GM21423 (cell line): Measurements from ENCODE around the gene SLC35F2.
"Not testable (repeated sequence)": the region's sequence is repeated elsewhere in the genome, so short reads cannot be mapped to it uniquely, and the experiment has no call there.

Experiments
- ATAC-seq: cut with Tn5 transposase; IDR thresholded peaks from one replicate; pipeline ENCODE4 v1.9.1; 2021; ENCODE audit warnings: mild to moderate bottlenecking, moderate library complexity; ENCODE audit not compliant: unreplicated experiment

The SLC35F2 gene

DNA sequence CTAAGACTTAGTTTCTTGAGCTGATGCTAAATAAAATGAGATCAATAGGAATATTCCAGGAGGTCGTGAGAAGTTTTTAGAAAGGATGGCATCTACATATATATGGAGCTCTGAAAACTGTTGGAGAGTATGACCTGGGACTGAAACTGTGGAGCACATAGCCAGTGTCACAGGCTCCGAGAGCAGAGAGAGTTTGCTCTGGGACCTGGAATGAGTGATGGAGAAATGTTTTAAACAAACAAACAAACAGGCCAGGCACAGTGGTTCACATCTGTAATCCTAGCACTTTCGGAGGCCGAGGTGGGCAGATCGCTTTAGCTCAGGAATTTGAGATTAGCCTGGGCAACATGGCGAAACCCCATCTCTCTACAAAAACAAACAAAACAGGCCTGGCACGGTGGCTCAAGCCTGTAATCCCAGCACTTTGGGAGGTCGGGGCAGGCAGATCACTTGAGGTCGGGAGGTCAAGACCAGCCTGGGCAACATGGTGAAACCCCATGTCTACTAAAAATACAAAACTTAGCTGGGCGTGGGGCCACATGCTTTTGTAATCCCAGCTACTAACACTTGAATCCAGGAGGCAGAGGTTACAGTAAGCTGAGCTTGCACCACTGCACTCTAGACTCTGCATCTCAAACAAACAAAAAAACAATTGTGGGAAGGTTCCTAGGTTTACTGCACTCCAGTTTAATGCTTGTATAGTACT, 67.1 kb downstream of the SLC35F2 start:
- no peak for ATAC-seq

GRCh38 chr11:107789767-107790166, 68.8 kb downstream of the SLC35F2 start:
- ATAC-seq: no peak

DNA sequence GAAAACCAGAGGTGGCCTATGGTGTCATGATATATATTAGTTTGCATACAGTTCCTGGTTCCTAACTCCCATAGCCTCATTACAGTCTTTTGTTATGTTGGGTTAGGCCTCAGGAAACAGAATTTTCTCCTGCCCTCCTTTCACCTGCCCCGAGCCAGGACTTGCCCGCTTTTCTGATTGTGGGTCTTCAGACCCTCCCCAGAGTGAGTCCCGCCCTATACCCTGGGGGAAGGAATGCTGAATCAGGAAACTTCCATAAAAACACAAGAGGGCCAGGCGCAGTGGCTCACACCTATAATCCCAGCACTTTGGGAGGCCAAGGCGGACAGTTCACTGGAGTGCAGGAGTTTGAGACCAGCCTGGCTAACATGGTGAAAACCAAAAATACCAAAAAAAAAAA, 70.9 kb downstream of the SLC35F2 start:
- ATAC-seq: no peak

- no peak for ATAC-seq
These were observed 73.2 kb downstream of the SLC35F2 start for GRCh38 chr11:107785401-107785800.

DNA sequence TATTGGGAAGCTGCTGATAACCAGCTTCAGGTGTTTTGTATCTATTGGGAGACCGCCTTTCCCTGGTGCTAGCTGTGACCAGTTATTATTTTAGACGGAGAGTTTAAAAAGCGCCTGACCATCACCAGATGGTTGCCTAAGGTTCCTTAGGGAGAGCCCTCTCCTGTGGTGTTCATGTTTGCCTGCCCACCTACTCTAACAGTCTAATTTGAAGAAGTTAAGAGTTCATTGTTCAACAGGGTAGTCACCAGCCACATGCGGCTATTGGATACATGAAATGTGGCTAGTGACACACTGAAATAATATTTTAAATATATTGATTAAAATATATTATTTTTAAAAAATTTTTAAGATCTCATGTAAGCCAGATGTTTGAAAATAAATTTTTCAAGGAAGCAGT, 75.5 kb downstream of the SLC35F2 start:
- ATAC-seq: no peak

DNA sequence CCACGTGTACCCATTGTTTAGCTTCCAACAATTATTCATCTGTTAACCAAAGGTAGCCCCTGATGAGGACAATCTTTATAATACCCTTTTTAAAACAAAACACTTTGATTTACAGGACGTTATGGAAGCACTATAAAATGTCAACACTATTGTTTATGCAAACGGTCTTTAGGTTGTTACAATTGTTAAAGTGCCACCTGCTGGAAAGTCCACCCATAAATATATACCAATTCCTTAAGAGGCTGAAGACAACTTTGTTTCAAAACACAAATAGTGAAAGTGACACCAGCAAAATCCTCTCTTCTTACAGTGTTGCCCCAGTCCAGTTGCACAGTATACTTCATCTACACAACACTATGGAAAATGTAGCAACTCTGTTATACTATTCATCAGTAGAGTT, 77.8 kb downstream of the SLC35F2 start:
- ATAC-seq: no peak

GRCh38 chr11:107780136-107780535, 78.5 kb downstream of the SLC35F2 start:
- ATAC-seq: no peak

DNA sequence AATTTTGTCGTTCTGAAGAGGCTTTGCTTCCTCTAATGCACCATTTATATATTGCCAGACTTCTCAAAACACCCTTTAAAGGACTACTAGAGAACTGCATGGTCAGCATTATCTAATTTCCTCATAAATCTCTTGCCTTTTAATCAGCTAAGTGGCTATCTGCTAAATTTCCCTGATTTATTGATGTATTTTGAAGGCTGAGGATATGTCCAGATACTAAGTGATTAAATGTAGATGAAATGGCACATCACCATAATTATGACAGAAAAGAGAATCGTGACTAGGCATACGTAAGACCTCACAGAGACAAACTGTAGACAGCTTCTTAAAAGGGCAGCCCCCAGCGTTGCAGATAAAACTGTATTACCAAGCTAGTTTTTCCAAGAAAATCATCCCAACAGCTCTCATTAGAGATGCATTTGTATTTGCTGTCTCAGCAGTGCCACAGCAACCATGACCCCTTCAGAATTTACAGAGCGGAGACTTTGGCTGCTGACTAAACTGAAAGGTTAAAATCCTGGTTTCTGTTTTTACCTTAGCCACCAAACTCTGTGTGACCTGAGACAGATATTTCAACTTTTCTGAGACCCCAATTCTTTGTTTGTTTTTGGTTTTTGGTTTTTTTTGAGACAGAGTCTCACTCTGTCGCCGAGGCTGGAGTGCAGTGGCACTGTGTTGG, 79.6 kb downstream of the SLC35F2 start:
- ATAC-seq: no peak

GRCh38 chr11:107777110-107777509, 81.5 kb downstream of the SLC35F2 start:
- ATAC-seq: peak; percentile 48

- ATAC-seq: no peak
These were observed 82.5 kb downstream of the SLC35F2 start for GRCh38 chr11:107776062-107776461.

- no peak for ATAC-seq
These were observed 88.0 kb downstream of the SLC35F2 start for GRCh38 chr11:107770551-107770951.

- ATAC-seq: no peak
These were observed 89.4 kb downstream of the SLC35F2 start for GRCh38 chr11:107769189-107769588.

DNA sequence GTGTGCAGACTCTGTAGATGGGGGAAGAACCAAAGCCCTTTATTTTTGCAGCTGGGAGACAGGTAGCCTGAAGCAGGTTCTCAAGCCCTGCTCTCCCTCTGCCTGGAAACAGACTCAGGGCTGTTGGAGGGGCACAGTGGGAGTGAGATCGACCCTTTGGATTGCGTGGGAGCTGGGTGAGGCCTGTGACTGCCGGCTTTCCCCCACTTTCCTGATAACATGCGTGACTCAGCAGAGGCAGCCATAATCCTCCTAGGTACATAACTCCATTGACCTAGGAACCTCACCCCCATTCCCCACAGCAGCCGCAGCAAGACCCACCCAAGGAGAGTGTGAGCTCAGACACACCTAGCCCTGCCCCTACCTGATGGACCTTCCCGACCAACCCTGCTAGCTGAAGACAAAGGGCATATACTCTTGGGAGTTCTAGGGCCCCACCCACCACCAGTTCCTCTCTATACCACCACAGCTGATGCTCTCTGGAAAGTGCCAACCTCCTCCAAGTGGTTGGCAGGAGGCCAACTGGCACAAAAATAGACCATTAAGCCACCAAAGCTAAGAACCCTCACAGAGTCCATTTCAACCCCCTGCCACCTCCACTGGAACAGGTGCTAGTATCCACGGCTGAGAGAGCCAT, 99.8 kb downstream of the SLC35F2 start:
- not testable (repeated sequence) for ATAC-seq

- ATAC-seq: no peak
These were observed 100.9 kb downstream of the SLC35F2 start for GRCh38 chr11:107757661-107758060.

DNA sequence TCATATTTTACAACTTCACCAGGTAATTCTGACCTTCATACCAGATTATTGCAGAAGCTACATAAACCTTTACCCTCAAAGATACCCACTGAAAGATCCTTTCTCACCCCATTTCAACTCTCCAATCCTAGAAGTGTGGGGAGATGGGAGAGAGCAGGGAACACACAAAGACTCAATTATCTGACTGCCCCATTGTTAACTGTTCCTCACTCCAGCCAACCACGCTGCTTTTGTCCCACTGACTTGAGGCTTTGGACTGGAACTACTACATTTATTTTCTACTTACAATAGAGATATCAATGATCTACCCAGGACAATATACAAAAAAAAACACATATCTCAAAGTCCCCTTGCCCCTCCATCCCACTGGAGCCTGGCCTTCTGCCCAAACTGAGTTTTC, 102.0 kb downstream of the SLC35F2 start:
- no peak for ATAC-seq

GRCh38 chr11:107752949-107753822, 105.4 kb downstream of the SLC35F2 start:
- no peak for ATAC-seq

GRCh38 chr11:107752508-107752907, 106.1 kb downstream of the SLC35F2 start:
- no peak for ATAC-seq

DNA sequence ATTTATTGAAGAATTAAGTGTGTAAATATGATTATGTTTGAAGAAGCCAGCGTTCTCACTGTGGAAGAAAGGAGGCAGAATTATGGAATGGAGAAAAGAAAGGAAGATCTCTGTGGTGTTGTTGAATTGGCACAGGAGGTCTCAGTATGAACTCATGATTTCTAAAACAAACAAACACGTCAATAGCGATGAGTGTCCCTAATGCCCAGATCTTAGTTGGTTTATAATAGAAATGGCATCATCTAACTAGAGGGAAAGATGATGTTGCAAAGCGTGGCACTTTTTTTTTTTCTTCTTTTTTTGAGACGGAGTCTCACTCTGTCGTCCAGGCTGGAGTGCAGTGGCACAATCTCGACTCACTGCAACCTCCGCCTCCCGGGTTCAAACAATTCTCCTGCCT, 107.5 kb downstream of the SLC35F2 start:
- ATAC-seq: no peak

- no peak for ATAC-seq
These were observed 108.3 kb downstream of the SLC35F2 start for GRCh38 chr11:107750313-107750712.

DNA sequence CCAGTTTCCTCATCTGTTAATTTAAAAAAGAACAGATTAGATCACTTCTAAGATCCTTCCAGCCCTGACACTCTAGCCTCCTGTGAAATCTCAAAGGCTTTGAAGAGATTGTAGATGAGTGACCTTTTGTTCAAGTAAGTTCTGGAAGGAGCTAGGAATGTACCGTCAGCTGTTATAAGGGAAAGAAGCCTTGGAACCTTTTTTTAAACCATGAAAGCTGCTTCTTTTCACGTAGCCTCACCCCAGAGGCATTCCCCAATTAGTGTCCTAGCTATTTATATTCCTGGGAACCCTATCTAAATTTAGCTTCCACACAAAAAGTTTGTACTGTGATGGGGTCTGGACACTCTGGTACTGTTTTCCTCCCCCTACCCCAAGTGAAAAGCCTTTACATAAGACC, 111.0 kb downstream of the SLC35F2 start:
- ATAC-seq: no peak

DNA sequence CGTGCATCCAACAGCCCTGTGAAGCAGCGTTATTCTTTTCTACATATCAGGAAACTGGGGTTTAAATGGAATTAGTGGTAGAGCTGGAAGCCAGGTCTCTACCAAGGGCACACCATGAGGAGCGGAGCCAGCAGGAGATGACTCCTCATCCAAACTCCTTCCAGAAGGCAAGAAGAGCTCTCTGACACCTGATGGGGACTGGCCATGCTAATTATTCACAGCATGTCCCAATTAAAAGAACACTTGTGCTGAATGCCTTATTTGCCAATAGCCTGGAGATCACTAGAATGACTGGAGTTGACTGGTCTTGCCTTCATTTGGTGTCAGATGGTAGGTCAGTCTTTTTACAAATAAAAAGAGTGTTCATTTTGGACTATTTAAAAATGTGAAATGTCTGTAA, 113.9 kb downstream of the SLC35F2 start:
- no peak for ATAC-seq
